HepG2 (cell line): Measurements from ENCODE around the gene IL22RA1.

Experiments
- CTCF ChIP-seq: sonication (generic); formaldehyde crosslinking; IDR thresholded peaks from 2 replicates; pipeline ENCODE4 v1.5.0; 2020; ENCODE audit warnings: mild to moderate bottlenecking, missing genetic modification reagents, moderate library complexity
- HOXA7 ChIP-seq: sonication (generic); formaldehyde crosslinking; IDR thresholded peaks from 2 replicates; pipeline ENCODE4 v1.8.1; 2022; ENCODE audit warnings: mild to moderate bottlenecking, missing genetic modification reagents, moderate library complexity
- JUNB ChIP-seq: sonication (generic); formaldehyde crosslinking; IDR thresholded peaks from 2 replicates; pipeline ENCODE4 v1.8.0; 2022; ENCODE audit warnings: missing genetic modification reagents, mild to moderate bottlenecking, borderline replicate concordance
- NFIC ChIP-seq: IDR thresholded peaks from 2 replicates; pipeline ENCODE4 v1.6.1; 2012; ENCODE audit warnings: mild to moderate bottlenecking, low read length, inconsistent platforms
- POLR2A ChIP-seq, 2 experiments: IDR thresholded peaks; 2 replicates each; pipeline ENCODE4 v1.6.1; 2011; ENCODE audit warnings: low read depth in 2 of 2, low read length in 2 of 2, mild to moderate bottlenecking in 1 of 2, moderate library complexity in 1 of 2; ENCODE audit not compliant: insufficient read depth in 1 of 2
- POLR2AphosphoS5 ChIP-seq: IDR thresholded peaks from 2 replicates; pipeline ENCODE4 v1.6.1; 2012; ENCODE audit warnings: low read depth, low read length
- RAD21 ChIP-seq: fragments of 450-650 bp; formaldehyde crosslinking; IDR thresholded peaks from 2 replicates; pipeline ENCODE4 v1.5.0; 2020; ENCODE audit warnings: mild to moderate bottlenecking
- RAD51 ChIP-seq: fragments of 450-650 bp; IDR thresholded peaks from 2 replicates; pipeline ENCODE4 v1.6.1; 2016; ENCODE audit warnings: borderline replicate concordance
- REXO4 ChIP-seq: sonication (generic); formaldehyde crosslinking; IDR thresholded peaks from 2 replicates; pipeline ENCODE4 v1.8.0; 2022; ENCODE audit warnings: missing genetic modification reagents, mild to moderate bottlenecking, borderline replicate concordance
- SALL2 ChIP-seq: sonication (generic); formaldehyde crosslinking; IDR thresholded peaks from 2 replicates; pipeline ENCODE4 v1.8.1; 2023; ENCODE audit warnings: mild to moderate bottlenecking, missing genetic modification reagents, inconsistent platforms
- THAP8 ChIP-seq: sonication (generic); formaldehyde crosslinking; IDR thresholded peaks from 2 replicates; pipeline ENCODE4 v1.5.1; 2020; ENCODE audit warnings: missing genetic modification reagents, mild to moderate bottlenecking, borderline replicate concordance
- ZNF687 ChIP-seq: sonication (generic); formaldehyde crosslinking; IDR thresholded peaks from 2 replicates; pipeline ENCODE4 v1.5.1; 2020; ENCODE audit warnings: mild to moderate bottlenecking, missing genetic modification reagents, moderate library complexity
- TF ChIP-seq, protein P1 (sequence below): sonication (generic); formaldehyde crosslinking; IDR thresholded peaks from 2 replicates; pipeline ENCODE4 v1.8.1; 2023; ENCODE audit warnings: missing genetic modification reagents, inconsistent platforms, borderline replicate concordance
- TF ChIP-seq, protein P2 (sequence below): IDR thresholded peaks from 2 replicates; pipeline ENCODE4 v1.6.1; 2012; ENCODE audit warnings: inconsistent platforms

DNA sequence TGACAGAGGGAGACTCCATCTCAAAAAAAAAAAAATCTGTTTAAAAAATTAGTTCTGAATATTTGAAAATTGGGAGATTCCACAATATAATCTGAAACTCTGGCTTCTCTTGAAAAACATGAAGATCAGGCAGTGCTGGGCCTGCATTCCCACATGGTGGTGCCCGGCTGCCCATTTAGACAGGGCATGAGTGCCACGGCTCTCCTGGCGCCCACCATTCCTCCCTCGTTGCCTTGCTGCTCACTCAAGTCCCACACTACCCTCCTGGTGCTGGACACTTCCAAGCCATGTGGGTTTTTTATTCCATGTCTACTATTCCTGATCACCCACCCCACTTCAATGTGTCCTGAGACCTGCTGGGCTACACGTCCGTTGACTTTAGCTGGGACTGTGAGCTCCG, 20.2 kb downstream of the IL22RA1 start:
- TF ChIP-seq RAD51, result no peak
- TF ChIP-seq SALL2, result no peak
- no peak for TF ChIP-seq HOXA7 (CRISPR knock-in tag)
- TF ChIP-seq JUNB (CRISPR knock-in tag), result no peak
- TF ChIP-seq THAP8 (CRISPR knock-in tag), result no peak
- TF ChIP-seq, protein P1, sequence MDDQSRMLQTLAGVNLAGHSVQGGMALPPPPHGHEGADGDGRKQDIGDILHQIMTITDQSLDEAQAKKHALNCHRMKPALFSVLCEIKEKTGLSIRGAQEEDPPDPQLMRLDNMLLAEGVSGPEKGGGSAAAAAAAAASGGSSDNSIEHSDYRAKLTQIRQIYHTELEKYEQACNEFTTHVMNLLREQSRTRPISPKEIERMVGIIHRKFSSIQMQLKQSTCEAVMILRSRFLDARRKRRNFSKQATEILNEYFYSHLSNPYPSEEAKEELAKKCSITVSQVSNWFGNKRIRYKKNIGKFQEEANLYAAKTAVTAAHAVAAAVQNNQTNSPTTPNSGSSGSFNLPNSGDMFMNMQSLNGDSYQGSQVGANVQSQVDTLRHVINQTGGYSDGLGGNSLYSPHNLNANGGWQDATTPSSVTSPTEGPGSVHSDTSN (CRISPR knock-in tag), result no peak
- TF ChIP-seq CTCF (CRISPR knock-in tag), result no peak
- no peak for TF ChIP-seq POLR2AphosphoS5
- TF ChIP-seq, protein P2, sequence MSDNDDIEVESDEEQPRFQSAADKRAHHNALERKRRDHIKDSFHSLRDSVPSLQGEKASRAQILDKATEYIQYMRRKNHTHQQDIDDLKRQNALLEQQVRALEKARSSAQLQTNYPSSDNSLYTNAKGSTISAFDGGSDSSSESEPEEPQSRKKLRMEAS, result no peak
- no peak for TF ChIP-seq NFIC
- no peak for TF ChIP-seq POLR2A (IDR thresholded peaks at IDR 0.05; ENCODE audit: insufficient read depth in 1 of 2, low read depth in 2 of 2, low read length in 2 of 2)
- no peak for TF ChIP-seq ZNF687 (CRISPR knock-in tag)
- TF ChIP-seq REXO4, result no peak
- TF ChIP-seq RAD21 (CRISPR knock-in tag), result no peak
